Natural killer cell (primary cell): ENCODE data around the gene C9orf57. TPM values are rescaled to one million over a fixed set of nuclear protein-coding genes. Genes with fewer than 3 reads are reported as not detected.

Experiments used
- ATAC-seq, 3 donors: fragments of 150-1000 bp in 2 of 3; fragments of 200-7000 bp in 1 of 3; cut with Tn5 transposase; 1 replicate in 1 of 3; 2 replicates in 2 of 3; pipeline ENCODE4 v1.10.0; 2021; ENCODE audit warnings: mild to moderate bottlenecking in 2 of 3, moderate library complexity in 2 of 3
- DNase-seq, 2 donors: peaks; one replicate each; pipeline versions ENCODE4 v3.0.0 to v3.0.0-alpha.2; 2013 to 2021; ENCODE audit warnings: mixed read lengths in 1 of 2
- H3K27ac ChIP-seq: one replicate; pipeline ENCODE4 v1.5.1; 2013; ENCODE audit warnings: mild to moderate bottlenecking, low read length
- H3K27me3 ChIP-seq: one replicate; pipeline ENCODE4 v1.6.1; 2013; ENCODE audit warnings: low read length; ENCODE audit not compliant: control insufficient read depth, insufficient read depth
- H3K36me3 ChIP-seq: one replicate; pipeline ENCODE4 v1.6.1; 2013; ENCODE audit warnings: low read length; ENCODE audit not compliant: control insufficient read depth, insufficient read depth
- H3K4me1 ChIP-seq: one replicate; pipeline ENCODE4 v1.6.1; 2013; ENCODE audit warnings: low read length; ENCODE audit not compliant: control insufficient read depth, insufficient read depth
- H3K4me3 ChIP-seq: one replicate; pipeline ENCODE4 v1.5.1; 2013; ENCODE audit warnings: low read length
- H3K9me3 ChIP-seq: one replicate; pipeline ENCODE4 v1.6.1; 2013; ENCODE audit warnings: low read length; ENCODE audit not compliant: control insufficient read depth, insufficient read depth
- H3K27ac Mint-ChIP-seq, 2 donors: one replicate each; pipeline ENCODE4 v1.8.0; 2022; ENCODE audit warnings: mild to moderate bottlenecking in 2 of 2, mixed read lengths in 2 of 2, moderate library complexity in 1 of 2
- H3K27me3 Mint-ChIP-seq, 2 donors: one replicate each; pipeline ENCODE4 v1.8.0; 2022; ENCODE audit warnings: low read depth in 2 of 2, mixed read lengths in 2 of 2
- H3K36me3 Mint-ChIP-seq: one replicate; pipeline ENCODE4 v1.8.0; 2022; ENCODE audit warnings: mixed read lengths
- H3K4me1 Mint-ChIP-seq, 2 donors: one replicate each; pipeline ENCODE4 v1.8.0; 2022; ENCODE audit warnings: mixed read lengths in 2 of 2
- H3K4me3 Mint-ChIP-seq: one replicate; pipeline ENCODE4 v1.8.0; 2022; ENCODE audit warnings: mild to moderate bottlenecking, moderate library complexity, mixed read lengths
- H3K9me3 Mint-ChIP-seq, 2 donors: one replicate each; pipeline ENCODE4 v1.8.0; 2022; ENCODE audit warnings: mixed read lengths in 2 of 2
- WGBS: methylation state at CpG from one replicate; pipeline ENCODE4 v1.1.7; 2013; ENCODE audit warnings: missing lambda C conversion rate; ENCODE audit not compliant: insufficient coverage; 5-methylcytosine and 5-hydroxymethylcytosine counted together
- intact Hi-C: fragments of 100-400 bp; cut with micrococcal nuclease; formaldehyde crosslinking; loops from one replicate; pipeline ENCODE4 v1.14.2; 2022
- total RNA-seq, 4 donors: library from RNA; stranded (reverse); fragments of 120-200 nt in 1 of 4; gene quantifications; one replicate each; pipeline versions ENCODE4 v1.2.3 to v1.2.4, GENCODE V29; 2013 to 2022
- TF ChIP-seq, protein P1 (sequence below): fragments of 200-600 bp; IDR thresholded peaks from one replicate; pipeline ENCODE4 v1.8.0; 2022; ENCODE audit warnings: antibody characterized with exemption

Gene C9orf57
- total RNA-seq, 3 donors from 2014 or later (not counting 1 experiment from before 2014, with no cell fraction given) = not detected

- intact Hi-C loops = loop anchor here (1.0 kb wide), 1 partner anchor 233 kb away; no protein-coding TSS in a partner anchor
- 70% methylated on average over 8 of the region's 8 CpGs for WGBS
These were observed 20.9 kb downstream of the C9orf57 start for GRCh38 chr9:72039532-72039931.

GRCh38 chr9:72038890-72039410, 21.5 kb downstream of the C9orf57 start:
- Histone ChIP-seq H3K9me3 (no peaks in the 10 kb centered on the region), H3K27me3 (no peaks in the 10 kb centered on the region), H3K36me3 (no peaks in the 10 kb centered on the region), H3K27ac (no peak overlapping the region), H3K4me3 (no peak overlapping the region), H3K4me1 (peaks cover 3% of the 10 kb centered on the region)
- WGBS = 21% methylated on average over 13 of the region's 13 CpGs
- TF ChIP-seq, protein P1, sequence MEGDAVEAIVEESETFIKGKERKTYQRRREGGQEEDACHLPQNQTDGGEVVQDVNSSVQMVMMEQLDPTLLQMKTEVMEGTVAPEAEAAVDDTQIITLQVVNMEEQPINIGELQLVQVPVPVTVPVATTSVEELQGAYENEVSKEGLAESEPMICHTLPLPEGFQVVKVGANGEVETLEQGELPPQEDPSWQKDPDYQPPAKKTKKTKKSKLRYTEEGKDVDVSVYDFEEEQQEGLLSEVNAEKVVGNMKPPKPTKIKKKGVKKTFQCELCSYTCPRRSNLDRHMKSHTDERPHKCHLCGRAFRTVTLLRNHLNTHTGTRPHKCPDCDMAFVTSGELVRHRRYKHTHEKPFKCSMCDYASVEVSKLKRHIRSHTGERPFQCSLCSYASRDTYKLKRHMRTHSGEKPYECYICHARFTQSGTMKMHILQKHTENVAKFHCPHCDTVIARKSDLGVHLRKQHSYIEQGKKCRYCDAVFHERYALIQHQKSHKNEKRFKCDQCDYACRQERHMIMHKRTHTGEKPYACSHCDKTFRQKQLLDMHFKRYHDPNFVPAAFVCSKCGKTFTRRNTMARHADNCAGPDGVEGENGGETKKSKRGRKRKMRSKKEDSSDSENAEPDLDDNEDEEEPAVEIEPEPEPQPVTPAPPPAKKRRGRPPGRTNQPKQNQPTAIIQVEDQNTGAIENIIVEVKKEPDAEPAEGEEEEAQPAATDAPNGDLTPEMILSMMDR = peak; percentile 95
- H3K4me3 Mint-ChIP-seq = no peak overlapping the region
- peak; percentile 42 to 79 for DNase-seq
- peak; percentile 64 to 88 (median 73) for ATAC-seq
- intact Hi-C loops = loop anchor here (1.0 kb wide), 1 partner anchor 233 kb away; no protein-coding TSS in a partner anchor
- H3K27ac Mint-ChIP-seq = no peak overlapping the region
- H3K9me3 Mint-ChIP-seq = no peaks in the 10 kb centered on the region
- H3K27me3 Mint-ChIP-seq = peaks cover 19 to 20% of the 10 kb centered on the region in 2 donors
- peaks cover 6% of the 10 kb centered on the region in 2 donors for H3K4me1 Mint-ChIP-seq
- no peaks in the 10 kb centered on the region for H3K36me3 Mint-ChIP-seq

More at GRCh38 chr9:72039532-72039931, 20.9 kb downstream of the C9orf57 start:
- Mint-ChIP-seq H3K9me3 (no peaks in the 10 kb centered on the region), H3K27me3 (peaks cover 19 to 20% of the 10 kb centered on the region in 2 donors), H3K36me3 (no peaks in the 10 kb centered on the region), H3K27ac (no peak overlapping the region), H3K4me1 (peaks cover 6% of the 10 kb centered on the region in 2 donors), H3K4me3 (no peak overlapping the region)
- H3K4me3 ChIP-seq = no peak overlapping the region
- no peak for DNase-seq
- TF ChIP-seq, protein P1 = no peak
- no peaks in the 10 kb centered on the region for H3K36me3 ChIP-seq
- H3K27ac ChIP-seq = no peak overlapping the region
- peaks cover 3% of the 10 kb centered on the region for H3K4me1 ChIP-seq
- H3K9me3 ChIP-seq = no peaks in the 10 kb centered on the region
- ATAC-seq = peak in 1 of 3 donors; percentile 16
- H3K27me3 ChIP-seq = no peaks in the 10 kb centered on the region

DNA sequence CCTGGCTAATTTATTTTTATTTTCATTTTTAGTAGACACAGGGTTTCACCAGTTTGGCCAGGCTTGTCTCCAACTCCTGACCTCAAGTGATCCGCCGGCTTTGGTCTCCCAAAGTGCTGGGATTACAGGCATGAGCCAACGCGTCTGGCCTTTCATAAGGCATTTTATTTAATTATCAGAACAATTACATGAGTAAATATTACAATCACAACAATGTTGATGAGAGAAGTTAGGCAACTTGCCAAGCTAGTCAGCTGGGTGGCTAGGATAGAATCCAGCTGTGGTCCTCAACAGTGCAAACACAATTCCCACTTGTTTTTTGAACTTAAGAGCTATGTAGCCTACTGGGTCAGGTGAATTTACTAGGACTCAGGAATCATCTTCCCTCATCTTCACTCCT, 22.0 kb downstream of the C9orf57 start:
- DNase-seq (no peak), ATAC-seq (no peak)
- intact Hi-C loops = no loop called here
- H3K4me1 Mint-ChIP-seq = peaks cover 6% of the 10 kb centered on the region in 2 donors
- H3K27me3 Mint-ChIP-seq = peaks cover 18% of the 10 kb centered on the region in 2 donors
- no peak overlapping the region for H3K27ac ChIP-seq
- no peak overlapping the region for H3K4me3 Mint-ChIP-seq
- 99% methylated on average over 4 of the region's 4 CpGs for WGBS
- no peak overlapping the region for H3K4me3 ChIP-seq
- H3K9me3 Mint-ChIP-seq = no peaks in the 10 kb centered on the region
- H3K36me3 Mint-ChIP-seq = no peaks in the 10 kb centered on the region
- no peak overlapping the region for H3K27ac Mint-ChIP-seq
- TF ChIP-seq, protein P1 = no peak
- no peaks in the 10 kb centered on the region for H3K9me3 ChIP-seq
- H3K27me3 ChIP-seq = no peaks in the 10 kb centered on the region
- H3K36me3 ChIP-seq = no peaks in the 10 kb centered on the region
- peaks cover 3% of the 10 kb centered on the region for H3K4me1 ChIP-seq

DNA sequence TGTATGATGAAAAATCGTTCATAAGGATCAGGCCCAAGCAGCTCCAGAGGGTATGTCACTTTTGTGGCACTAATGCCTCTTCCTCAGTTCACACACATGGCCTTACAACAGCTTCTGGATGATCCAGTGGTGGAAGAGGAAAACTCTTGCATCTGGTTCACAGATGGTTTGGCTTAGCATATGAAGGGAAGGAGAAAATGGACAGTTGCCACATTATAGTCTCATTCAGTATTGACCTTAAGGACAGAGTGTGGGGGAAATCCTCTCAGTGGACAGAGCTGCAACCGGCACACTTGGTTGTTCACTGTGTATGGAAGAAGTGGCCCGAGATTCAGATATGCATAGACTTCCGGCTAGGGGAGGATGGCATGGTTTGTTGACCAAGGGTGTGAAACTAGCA, 22.8 kb downstream of the C9orf57 start:
- Histone ChIP-seq H3K4me1 (peaks cover 3% of the 10 kb centered on the region), H3K4me3 (no peak overlapping the region), H3K27me3 (no peaks in the 10 kb centered on the region), H3K36me3 (no peaks in the 10 kb centered on the region), H3K9me3 (no peaks in the 10 kb centered on the region), H3K27ac (no peak overlapping the region)
- 86% methylated on average over 4 of the region's 4 CpGs for WGBS
- ATAC-seq = no peak
- peaks cover 6% of the 10 kb centered on the region in 2 donors for H3K4me1 Mint-ChIP-seq
- H3K36me3 Mint-ChIP-seq = no peaks in the 10 kb centered on the region
- intact Hi-C loops = no loop called here
- TF ChIP-seq, protein P1 = no peak
- DNase-seq = no peak
- no peaks in the 10 kb centered on the region for H3K9me3 Mint-ChIP-seq
- H3K4me3 Mint-ChIP-seq = no peak overlapping the region
- H3K27me3 Mint-ChIP-seq = peaks cover 12 to 13% of the 10 kb centered on the region in 2 donors
- H3K27ac Mint-ChIP-seq = no peak overlapping the region
